HG03460 (cell line): ENCODE measurements around the gene LDLRAD4.
"Not testable (repeated sequence)": the region's sequence is repeated elsewhere in the genome, so short reads cannot be mapped to it uniquely, and the experiment has no call there.

Experiments used
- ATAC-seq: cut with Tn5 transposase; IDR thresholded peaks from one replicate; pipeline ENCODE4 v1.9.1; 2021; ENCODE audit not compliant: unreplicated experiment

LDLRAD4 gene

DNA sequence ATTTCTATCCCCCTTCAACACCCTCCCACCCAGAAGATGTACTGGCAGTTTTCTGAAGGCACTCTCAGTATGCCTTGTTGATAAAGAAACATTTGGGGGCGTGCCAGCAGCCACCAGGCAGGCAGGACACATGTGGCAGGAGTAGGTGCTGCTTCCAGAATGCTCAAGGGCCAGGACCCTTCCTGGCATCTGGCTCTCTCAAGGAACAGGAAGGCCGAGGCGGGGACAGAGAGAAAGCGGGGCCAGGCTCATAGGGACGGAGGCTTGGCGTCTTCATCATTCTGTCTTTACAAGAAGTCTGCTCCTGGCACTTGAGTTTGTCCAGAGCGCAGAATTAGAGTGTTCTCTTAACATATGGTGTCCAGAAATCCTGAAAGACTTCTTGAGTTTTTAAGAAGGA is 386.2 kb downstream of the LDLRAD4 start:
- no peak for ATAC-seq

DNA sequence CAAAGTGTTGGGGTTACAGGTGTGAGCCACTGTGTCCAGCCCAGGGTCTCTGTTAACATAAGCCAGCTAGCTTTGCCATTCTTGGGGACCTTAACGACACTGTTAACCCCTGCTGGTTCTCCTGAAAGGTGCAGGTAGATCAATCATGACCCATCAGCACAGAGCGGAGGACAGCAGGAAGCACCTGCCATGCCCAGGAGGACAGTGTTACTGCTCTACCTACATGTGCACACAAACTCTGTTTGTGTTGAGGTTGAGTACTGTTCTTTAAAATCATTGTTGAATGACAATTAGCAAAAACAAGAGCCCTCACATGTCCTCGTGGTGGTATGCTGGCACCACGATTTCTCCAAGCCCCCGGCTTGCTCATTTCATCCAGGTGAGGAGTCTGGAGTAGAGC is 386.9 kb downstream of the LDLRAD4 start:
- no peak for ATAC-seq

DNA sequence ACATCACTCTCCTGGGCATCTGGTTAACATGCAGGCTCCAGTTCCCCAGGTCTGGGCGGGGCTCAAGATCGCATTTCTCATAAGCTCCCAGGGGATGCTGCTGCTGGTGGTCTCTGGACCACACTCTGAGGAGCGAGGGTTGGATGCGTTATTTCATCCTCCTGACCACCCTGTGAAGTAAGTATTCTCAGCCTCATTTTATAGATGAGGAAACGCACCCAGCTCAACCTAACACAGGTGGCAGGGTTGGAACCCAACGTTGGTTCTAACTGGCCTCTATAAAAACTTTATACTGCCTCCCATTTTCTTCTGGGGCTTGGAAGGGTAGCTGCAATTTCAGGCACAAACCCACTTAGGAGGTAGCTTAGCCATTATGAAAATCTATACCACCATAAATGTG is 387.3 kb downstream of the LDLRAD4 start:
- no peak for ATAC-seq

DNA sequence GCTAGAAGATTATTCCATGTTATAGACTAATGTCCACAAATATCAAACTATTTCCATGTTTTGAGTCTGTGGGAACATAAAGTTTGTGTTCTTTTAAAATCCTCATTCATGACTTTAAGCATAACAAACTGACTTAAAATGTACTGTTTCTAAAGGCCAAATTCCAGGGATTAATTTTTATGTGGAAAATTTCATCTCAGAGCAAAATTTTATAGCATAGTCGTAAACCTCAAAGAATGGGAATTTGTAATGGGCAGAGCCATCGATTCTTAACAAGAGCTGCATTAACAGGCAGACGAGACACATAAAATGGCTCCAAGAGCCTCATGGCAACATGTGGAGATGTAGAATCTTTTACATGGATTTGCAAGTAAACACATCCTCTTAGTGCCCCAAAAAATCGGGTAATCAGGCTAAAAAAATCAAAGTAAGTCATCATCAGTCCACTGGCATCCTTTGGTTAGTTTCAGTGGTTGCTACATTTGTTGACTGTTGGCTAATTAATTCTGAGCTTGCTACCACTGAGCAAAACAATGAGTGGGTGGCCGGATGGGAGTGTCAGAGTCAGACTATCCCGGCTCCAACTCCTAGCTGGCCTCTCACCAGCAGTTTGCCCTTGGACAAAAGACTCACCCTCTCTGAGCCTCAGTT is 388.2 kb downstream of the LDLRAD4 start:
- no peak for ATAC-seq

DNA sequence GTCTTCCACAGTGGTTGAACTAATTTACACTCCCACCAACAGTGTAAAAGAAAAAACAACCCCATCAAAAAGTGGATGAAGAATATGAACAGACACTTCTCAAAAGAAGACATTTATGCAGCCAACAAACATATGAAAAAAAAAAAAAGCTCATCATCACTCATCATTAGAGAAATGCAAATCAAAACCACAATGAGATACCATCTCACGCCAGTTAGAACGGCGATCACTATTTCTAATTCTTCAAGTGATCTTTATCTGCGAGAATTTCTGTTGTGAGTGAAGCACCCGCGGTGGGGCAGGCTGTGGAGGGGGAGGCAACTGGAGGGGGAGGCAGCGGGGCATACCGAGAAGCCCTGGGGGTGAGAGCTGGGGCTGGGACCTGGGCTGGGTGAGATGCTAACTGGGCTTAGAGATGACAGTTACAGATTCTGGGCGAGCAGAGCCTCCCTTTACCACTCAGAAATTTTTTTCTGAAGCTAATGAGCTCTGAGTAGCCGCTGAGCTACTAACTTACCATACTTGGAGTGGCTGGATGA is 389.5 kb downstream of the LDLRAD4 start:
- ATAC-seq: not testable (repeated sequence)

DNA sequence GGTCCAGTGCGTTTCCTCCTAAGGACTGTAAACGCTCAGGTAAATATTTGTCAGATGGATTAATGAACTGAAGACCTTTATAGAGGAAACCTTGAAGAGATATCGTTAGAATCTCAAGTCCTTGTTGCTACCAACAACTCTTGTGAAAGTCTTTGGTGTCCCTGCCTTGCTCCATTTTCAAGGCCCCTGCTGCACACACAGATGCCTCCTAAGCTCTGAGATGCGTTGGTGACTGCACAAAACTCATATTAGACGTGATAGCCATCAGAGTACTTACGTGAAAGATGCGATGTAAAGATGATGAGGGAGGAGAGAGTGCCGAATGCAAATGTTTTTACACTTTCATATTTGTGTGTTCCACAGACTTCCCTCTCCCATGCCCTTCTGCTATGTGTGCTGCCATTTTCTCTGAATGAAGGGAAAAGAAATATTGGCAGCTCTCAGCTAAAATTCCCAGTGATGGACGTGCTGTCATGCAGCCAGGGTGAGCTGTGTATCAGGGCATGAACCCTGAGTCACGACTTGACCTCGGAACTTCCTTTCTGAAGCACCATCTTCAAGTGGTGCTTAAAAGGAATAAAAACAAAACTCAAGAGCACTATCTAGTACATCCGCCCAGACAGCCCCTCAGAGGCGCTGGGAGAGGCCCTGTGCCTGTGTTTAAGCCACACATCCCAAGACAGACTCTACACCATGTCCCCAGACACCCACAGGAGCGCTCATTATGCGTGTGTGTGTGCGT is 390.4 kb downstream of the LDLRAD4 start:
- ATAC-seq: no peak

DNA sequence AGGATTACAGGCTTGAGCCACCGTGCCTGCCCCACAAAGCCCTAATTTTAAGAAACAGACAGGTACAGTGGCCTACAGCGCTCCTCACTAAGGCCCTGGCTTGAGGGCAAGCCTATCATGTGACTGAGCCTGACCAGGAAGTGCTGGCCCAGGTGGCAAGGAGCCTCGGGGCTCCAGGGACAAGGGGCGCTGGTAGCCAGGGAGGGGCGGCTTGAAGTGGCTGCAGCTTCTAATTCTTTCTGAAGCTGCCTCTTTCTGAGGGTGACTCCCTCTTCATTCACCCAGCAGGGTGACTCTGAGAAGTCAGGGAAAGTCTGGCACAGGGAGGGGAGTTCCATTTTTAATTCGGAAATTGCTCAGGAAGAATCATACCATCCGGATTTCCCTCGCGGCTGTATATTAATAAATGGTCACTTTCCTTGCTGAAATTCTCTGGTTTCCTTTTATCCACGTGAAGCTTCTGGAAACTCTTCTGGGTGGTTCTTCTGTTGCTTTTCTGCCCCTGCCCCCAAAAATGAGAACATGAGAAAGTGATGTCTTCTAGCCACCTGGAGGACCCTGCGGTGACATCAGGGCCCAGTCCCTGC is 392.1 kb downstream of the LDLRAD4 start:
- no peak for ATAC-seq

DNA sequence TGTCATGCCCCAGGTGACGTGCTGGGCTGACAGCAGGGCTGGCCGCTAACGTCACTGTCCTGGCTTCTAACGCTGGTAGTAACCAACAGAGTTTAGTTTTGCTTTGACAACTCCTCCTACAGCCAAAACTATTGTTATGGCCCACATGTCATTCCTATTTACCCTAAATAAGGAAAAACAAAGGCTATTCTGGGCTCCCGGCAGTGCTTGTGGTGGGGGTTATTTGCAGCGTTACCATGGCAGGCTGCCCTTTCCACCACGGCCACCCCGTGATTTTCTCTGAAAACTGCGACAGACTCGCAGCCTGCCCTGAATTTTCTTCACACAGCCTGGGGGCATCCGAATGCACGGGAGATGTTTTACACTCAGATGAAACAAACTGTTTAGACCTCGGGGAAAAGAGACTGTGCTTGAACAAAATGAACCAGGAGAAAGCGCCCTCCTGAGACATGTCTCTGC is 392.6 kb downstream of the LDLRAD4 start:
- no peak for ATAC-seq

DNA sequence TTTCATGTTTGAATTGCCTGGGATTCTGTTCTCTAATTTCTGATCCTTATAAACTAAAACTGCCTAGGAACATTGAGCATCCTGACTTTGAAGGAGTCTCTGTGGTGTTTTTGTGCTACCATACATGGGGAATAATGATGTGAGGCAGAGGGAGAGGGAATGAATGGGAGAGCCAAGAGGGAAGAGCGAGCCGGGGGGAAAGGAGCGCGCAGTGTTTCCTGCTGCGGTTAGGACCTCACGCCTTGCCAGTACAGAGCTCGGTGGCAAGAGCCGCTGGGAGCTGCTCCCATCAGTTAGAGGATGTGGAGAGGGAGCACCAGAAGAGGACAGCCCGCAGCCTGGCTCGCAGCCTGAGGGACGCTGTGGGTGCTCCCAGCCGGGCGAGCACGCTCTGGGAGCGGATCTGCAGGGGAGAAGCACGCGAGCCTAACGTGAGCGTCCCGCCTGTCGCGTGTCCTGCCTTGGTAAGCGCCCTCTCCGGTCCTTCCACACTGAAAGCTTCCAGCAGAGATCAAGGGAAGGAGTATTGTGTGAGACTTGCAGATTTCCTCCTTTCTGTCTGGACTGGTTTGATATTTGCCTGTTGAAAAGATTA is 393.1 kb downstream of the LDLRAD4 start:
- ATAC-seq: peak; percentile 4

DNA sequence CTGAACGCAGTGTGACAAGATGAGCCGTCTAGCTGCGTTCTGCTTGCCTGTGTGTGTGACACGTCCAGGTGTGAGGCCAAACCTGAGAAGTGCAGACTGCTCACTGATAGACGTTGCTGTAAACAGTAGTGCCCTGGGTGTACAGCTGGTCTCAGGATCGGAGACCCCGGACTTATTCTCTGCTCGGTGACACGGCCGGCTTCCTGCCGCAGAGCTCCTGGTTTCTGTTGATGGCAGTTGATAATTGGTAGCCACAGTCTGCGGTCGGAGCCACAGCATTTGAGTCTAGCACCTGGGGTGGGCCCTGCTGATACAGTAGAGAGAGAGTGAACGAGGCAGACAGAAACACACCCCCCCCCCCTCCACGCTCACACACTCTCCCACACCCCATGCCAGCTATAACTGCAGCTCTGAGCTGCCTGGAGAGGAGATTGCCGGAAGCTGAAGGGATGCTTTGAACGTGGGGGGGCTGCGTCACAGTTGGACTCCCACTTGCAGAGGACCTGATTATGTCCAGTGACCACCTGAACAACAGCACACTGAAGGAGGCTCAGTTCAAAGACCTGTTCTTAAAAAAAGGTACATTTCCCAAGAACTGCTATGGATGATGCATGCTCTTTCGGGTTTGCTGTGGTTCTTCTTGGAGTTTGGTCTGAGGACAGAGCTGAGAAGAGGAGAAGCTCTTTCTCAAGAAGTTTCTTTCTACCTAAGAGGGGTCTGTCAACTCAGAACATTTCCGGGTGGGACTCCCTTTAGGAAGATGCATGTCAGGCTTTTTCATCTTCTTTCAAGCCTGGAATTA is 393.8 kb downstream of the LDLRAD4 start:
- ATAC-seq: peak; percentile 57

DNA sequence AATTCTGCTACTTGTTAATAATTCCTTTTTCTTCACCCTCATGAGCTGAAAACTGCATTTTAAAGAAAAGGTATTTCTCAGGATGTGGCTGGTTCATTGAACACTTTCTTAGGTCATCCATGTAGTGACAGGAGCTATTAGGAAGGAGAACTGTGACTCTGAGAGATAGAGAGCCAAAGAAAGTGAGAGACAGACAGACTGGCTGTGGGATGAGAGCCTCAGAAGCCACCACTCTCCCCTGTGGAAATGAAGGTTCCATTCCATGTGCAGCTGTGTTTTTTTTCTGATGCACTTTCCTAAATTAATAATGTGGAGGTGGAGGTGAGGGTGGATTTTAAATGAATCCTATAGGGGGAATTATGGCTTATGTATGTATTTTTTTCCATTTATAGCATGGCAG is 394.5 kb downstream of the LDLRAD4 start:
- no peak for ATAC-seq

DNA sequence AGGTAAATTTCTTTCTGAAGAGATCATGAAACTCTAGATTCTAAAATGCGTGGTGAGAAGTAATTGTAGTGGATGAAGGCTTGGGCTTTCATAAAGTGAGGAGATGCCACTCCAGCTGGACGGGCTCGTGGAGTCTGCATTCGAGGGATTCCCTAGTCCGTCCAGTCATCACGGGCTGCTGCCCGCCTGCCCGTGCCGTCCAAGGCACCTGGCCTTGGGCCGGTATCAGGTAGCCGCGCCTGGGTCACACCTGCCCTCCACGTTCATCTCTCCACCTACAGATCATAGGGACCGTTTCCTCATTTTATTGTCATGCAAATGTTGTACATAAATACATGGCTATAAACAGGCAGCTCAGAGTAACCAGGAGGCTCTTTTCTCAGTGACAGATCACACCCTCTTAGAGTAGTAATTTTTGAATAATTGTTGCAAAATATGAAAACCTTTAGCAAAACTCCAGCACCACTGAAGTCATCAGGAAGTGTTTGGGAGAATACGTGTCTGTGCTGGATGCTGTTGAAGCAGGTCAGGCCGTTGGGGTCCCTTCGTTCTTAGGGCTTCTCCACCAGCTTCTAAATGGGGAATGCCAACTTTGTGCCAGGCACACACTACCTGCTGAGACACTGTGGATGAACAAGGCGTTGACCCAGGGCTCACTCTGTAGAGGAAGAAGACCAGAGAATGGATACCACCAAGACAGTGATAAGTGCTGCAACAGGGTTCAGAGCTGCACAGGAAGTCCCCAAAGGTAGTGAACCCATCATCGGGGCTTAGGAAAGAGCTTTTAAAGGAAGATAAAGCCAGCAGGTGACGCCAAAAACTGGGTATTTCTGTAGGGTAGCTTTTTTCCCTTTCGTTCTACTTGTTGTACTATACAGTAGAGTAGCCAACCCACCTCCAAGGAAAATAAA is 395.3 kb downstream of the LDLRAD4 start:
- ATAC-seq: no peak

DNA sequence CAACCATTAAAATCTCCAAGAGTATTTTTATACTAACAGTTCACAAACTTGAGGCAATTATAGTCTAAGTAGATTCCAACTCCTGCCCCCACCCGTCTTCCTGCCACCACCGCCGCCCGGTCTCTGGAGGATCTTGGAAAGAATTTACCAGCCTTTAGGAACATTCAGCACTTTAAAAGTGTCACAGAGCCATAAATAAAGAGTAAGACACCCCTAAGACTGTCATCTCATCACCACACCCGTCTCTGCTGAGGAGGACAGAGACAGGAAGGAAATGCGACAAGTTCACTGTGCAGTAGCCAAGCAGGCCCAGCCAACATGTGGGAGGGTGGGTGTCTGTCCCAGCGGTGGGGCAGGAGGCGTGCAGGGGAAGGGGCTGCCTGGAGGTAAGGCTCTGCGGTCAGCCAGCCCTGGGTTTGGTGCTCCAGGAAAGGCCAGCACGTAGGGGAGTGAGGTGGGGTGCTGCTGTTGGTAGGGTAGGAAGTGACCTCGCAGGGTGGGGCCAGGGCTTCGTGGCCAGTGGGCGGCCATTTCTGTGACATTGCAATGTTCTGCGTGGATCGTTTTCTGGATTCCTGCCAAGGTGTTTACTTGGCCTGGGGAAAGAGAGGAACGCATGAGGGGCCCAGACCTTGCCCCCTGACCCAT is 396.2 kb downstream of the LDLRAD4 start:
- ATAC-seq: no peak

DNA sequence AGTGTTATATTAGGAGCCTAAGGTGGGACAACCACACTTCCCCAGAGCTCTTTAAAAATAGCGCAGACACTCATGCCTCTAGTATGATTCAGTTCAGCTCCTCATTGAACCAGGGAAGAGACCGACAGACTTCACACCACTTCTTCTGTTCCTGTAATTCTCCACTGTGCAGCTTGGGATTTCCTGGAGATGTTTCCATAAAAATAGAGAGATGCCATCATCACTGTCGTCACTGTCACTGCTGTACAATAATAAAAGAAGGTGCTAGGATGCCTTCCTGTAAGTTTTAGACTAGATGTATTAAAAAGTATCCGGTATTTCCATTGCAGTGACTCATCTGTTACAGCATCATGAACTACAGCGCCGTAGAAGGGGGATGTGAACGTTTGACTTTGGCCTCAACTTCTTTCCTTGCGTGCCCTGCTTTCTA is 396.9 kb downstream of the LDLRAD4 start:
- ATAC-seq: no peak

DNA sequence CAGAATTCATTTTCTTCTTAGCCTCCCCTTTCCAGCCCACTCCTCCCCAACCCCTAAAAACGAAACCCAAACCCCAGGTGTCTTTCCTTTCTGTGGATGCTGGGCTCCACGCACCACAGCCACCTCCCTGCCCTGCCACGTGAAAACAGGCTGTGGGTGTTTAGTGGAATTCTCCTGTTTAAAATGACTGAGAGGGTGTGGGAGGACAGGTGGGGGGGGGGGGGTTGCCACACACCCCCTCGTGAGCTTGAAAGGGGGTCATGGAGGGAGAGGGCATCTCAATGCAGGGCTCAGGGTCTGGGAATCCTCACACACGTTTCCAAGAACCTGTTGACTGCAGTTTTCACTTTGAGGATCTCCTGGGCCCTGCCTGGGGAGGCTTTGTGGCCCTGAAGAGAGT is 397.5 kb downstream of the LDLRAD4 start:
- no peak for ATAC-seq

DNA sequence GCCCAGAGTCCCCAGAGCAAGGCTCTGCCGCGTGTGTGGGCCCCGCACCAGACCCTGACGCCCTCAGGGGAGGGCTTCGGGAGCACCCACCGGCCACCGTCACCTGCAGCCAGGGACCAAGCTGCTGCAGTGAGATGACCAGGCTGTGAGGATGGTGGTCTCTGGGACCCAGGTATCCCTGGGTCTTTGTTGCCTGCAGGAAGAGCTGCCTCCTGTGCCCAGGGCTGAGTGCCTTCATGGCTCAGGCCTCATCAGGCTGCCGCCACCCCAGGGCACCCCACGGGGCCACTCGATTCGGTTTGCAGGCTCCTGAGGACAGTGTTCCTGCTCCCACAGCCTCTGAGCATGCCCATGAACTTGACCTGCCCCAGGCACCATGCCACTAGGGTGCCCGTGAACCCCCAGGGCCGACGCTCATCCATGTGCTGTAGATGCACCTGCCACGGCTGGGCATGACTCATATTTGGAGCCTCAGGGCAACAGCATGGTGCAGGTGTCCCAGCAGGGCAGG is 398.0 kb downstream of the LDLRAD4 start:
- no peak for ATAC-seq

DNA sequence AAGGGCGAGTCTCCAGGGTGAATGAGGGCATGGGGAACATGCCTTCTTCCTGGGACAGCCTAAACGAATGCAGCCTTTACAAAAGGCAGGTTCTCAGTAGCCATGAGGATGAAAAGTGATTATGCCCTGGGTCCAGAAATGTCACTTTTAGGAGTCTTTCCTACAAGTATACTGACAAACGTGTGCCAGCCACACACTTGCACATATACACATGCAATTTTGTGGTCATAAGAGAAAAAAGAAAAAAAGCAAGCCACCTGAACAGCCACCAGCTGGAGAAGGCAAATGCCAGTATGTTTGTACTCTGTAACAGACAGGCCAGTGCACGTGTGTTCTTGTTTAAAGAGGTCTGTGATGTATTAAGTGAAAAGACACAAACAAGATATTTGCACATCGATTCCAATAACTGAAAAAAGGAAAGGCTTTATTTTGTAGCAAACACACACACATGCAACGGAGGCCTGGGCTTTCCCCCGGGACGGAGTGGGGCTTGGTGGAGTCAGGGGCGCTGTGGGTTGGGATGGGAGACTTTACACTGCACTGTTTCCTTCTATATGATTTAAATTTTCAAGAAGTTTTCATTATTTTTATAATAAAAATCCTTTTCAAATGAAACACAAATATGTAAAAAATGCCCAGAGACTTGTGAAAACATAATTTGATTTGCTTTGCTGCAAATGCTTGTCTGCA is 399.4 kb downstream of the LDLRAD4 start:
- no peak for ATAC-seq

DNA sequence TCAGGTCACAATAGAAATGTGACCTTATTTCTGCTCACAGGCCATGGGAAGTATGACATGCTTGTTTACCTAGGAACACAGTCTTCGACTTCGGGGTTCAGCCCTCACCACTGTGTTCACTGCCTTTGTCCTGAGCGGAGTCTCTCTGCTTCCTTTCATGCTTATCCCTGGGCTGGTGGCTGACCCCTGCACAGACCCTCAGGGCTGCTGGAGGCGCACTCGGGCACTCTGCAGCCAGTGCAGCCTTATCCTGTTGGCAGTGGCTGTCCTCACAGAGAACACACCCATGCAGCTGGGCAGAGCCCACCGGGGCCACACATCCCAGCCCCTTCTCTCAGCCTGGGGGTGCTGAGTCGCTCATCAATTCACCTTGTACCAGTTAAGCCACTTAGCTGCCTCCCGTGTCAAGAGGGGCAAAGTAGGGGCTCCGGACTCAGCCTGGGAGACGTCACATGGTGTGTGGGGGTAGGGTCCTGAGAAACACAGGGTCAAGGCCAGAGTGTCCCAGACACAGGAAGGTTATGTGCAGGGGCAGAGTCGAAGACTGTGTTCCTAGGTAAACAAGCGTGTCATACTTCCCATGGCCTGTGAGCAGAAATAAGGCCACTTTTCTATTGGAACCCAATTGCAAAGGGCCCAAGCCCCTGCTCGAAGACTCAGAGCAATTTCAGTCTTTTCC is 400.3 kb downstream of the LDLRAD4 start:
- ATAC-seq: no peak
